KMS-11 (cell line): ENCODE results near the gene TCF19.

ENCODE experiments used
- H2AFZ ChIP-seq: fragments of 200-600 bp; sonication (generic); 2 replicates; pipeline ENCODE4 v1.6.1; 2016; ENCODE audit warnings: antibody characterized with exemption, mixed run types, low read depth
- H3K27ac ChIP-seq: fragments of 200-600 bp; sonication (generic); 2 replicates; pipeline ENCODE4 v1.6.1; 2016; ENCODE audit warnings: mild to moderate bottlenecking, mixed run types
- H3K27me3 ChIP-seq: fragments of 200-600 bp; sonication (generic); 2 replicates; pipeline ENCODE4 v1.6.1; 2017; ENCODE audit warnings: mild to moderate bottlenecking, low read depth, mixed run types, moderate library complexity; ENCODE audit not compliant: insufficient read depth
- H3K36me3 ChIP-seq: fragments of 200-600 bp; sonication (generic); 2 replicates; pipeline ENCODE4 v1.6.1; 2017; ENCODE audit warnings: mild to moderate bottlenecking, mixed run types; ENCODE audit not compliant: insufficient read depth
- H3K4me1 ChIP-seq: fragments of 200-600 bp; sonication (generic); 2 replicates; pipeline ENCODE4 v1.6.1; 2016; ENCODE audit warnings: mild to moderate bottlenecking, low read depth, mixed run types; ENCODE audit not compliant: poor library complexity, severe bottlenecking
- H3K4me2 ChIP-seq: fragments of 200-600 bp; sonication (generic); 2 replicates; pipeline ENCODE4 v1.7.0; 2016; ENCODE audit warnings: mild to moderate bottlenecking, mixed run types
- H3K4me3 ChIP-seq: fragments of 200-600 bp; sonication (generic); IDR thresholded peaks from 2 replicates; pipeline ENCODE4 v1.6.1; 2017; ENCODE audit warnings: low read depth, low read length, mixed read lengths; ENCODE audit not compliant: insufficient read depth
- H3K79me2 ChIP-seq: fragments of 200-600 bp; sonication (generic); 2 replicates; pipeline ENCODE4 v1.6.1; 2016; ENCODE audit warnings: low read depth, mixed run types; ENCODE audit not compliant: insufficient read depth
- H3K9ac ChIP-seq: fragments of 200-600 bp; sonication (generic); 2 replicates; pipeline ENCODE4 v1.6.1; 2016; ENCODE audit warnings: mild to moderate bottlenecking, mixed run types
- H4K20me1 ChIP-seq: fragments of 200-600 bp; sonication (generic); 2 replicates; pipeline ENCODE4 v1.6.1; 2016; ENCODE audit warnings: mild to moderate bottlenecking, mixed run types; ENCODE audit not compliant: insufficient read depth
- TF ChIP-seq, protein P1 (sequence below): fragments of 200-600 bp; sonication (generic); conservative IDR thresholded peaks from 2 replicates; pipeline ENCODE4 v1.6.1; 2017; ENCODE audit warnings: low read depth, mild to moderate bottlenecking, antibody characterized with exemption, low read length, moderate library complexity, mixed read lengths

TCF19 gene

DNA sequence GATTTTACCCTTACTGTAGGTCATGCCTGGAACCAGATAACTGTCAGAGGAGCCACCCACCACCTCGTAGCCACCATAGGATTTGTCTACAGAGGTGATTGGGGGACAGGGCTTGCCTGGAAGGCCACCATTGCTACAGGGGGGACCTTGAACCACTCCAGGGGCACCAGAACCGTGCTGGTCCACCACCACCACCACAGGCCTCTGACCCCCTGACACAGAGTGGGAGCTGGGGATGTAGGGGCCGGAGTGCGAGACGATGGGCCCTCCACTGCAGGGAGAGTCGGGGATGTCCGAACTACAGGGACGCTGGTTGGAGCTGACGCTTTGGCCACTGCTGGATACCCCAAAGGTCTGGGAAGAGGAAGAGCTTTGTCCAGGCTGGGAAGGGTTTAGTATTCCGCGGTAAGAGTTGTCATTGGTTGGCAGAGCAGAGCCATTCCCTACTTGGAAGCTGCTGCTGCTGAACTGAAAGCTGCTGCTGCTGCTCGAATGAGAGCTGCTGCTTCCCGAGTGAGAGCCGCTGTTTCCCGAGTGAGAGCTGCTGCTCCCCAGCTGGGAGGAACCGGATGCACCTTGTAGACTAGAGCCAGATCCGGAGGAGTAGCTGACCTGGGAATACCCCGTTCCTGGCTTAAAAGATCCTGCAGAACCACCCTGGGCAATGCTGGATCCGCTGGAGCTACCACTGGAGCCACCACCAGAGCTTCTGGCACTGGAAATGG is 41.6 kb upstream of the TCF19 start:
- no peak overlapping the region for H3K4me2 ChIP-seq
- H2AFZ ChIP-seq = no peak overlapping the region
- no peaks in the 10 kb centered on the region for H3K4me1 ChIP-seq
- H3K79me2 ChIP-seq = no peaks in the 10 kb centered on the region
- H3K9ac ChIP-seq = no peak overlapping the region
- no peak overlapping the region for H3K27ac ChIP-seq
- H3K4me3 ChIP-seq = no peak overlapping the region
- H4K20me1 ChIP-seq = no peaks in the 10 kb centered on the region
- no peaks in the 10 kb centered on the region for H3K36me3 ChIP-seq
- H3K27me3 ChIP-seq = peaks cover 45% of the 10 kb centered on the region; the same call in 1 of the 2 replicates
- TF ChIP-seq, protein P1, sequence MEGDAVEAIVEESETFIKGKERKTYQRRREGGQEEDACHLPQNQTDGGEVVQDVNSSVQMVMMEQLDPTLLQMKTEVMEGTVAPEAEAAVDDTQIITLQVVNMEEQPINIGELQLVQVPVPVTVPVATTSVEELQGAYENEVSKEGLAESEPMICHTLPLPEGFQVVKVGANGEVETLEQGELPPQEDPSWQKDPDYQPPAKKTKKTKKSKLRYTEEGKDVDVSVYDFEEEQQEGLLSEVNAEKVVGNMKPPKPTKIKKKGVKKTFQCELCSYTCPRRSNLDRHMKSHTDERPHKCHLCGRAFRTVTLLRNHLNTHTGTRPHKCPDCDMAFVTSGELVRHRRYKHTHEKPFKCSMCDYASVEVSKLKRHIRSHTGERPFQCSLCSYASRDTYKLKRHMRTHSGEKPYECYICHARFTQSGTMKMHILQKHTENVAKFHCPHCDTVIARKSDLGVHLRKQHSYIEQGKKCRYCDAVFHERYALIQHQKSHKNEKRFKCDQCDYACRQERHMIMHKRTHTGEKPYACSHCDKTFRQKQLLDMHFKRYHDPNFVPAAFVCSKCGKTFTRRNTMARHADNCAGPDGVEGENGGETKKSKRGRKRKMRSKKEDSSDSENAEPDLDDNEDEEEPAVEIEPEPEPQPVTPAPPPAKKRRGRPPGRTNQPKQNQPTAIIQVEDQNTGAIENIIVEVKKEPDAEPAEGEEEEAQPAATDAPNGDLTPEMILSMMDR = no peak

DNA sequence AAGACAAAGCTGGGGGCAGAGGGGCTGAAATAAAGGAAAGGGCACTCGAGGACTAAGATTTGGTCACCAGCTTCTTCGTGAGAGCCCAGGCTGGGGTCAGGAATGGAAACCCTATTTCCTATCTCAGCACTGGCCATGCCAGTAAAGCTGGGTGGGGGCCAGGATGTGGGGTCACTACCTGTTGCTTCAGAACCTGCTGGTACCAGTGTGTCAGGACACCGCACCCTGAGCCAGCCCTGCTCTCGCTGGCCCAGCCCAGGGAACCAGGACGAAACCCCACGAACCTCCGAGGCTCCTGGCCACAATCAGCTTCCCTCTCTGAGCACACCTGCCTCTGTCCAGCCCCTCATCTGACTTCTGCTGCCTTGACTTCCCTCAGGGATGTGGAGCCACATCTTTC is 40.2 kb upstream of the TCF19 start:
- Histone ChIP-seq H3K36me3 (no peaks in the 10 kb centered on the region), H3K27ac (no peak overlapping the region), H3K4me3 (no peak overlapping the region), H4K20me1 (no peaks in the 10 kb centered on the region), H3K9ac (no peak overlapping the region), H3K79me2 (no peaks in the 10 kb centered on the region), H3K4me1 (no peaks in the 10 kb centered on the region), H3K4me2 (no peak overlapping the region), H2AFZ (no peak overlapping the region), H3K27me3 (peaks cover 48% of the 10 kb centered on the region; the same call in 1 of the 2 replicates)
- TF ChIP-seq, protein P1 = no peak

DNA sequence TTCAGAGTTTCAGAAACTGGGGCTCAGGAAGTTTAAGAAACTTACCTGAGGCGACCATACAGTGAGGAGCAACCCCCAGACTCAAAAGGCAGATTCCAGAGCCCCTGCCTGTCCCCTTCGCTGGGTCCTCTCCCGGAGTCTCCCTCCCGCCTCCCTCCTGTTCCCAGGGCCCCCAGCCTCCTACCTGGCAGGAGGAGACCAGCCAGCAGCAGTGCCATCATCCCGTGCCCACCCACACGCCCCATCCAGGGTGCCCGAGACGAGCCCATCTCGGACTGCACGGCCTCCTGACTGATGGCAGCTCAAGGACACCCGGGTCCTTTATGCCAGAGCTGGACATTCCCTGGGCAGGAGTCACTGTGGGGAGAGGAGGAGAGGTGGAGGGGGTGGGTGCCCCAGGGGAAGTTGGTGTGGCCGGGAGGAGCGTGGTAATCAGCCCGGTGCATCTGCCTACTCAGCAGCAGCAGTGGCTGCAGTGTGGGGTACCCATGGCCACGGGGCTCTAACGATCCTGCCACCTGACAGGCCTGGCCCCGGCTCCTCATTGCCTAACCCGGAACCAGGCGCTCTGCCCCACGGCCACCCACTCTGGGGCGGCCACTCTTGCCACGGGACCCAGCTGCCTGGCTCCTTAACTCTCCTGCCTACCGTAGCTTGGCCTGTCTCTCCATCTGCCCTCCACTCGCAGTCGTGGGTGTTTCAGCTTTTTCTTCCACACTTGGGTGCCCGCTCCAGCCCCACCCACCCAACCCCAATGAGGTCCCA is 38.1 kb upstream of the TCF19 start, which contains the start of gene CDSN:
TSS of gene CDSN (minus strand) at position 296 of the 765 bp plus-strand sequence. CDS start at position 269, 27 bp downstream.
- no peaks in the 10 kb centered on the region for H3K79me2 ChIP-seq
- H4K20me1 ChIP-seq = no peaks in the 10 kb centered on the region
- no peak within 1 kb of the TSS for H2AFZ ChIP-seq
- no peak within 1 kb of the TSS for H3K27ac ChIP-seq
- TF ChIP-seq, protein P1 = no peak
- peaks cover 43% of the 10 kb centered on the region; the same call in 1 of the 2 replicates for H3K27me3 ChIP-seq
- H3K4me3 ChIP-seq = no peak within 1 kb of the TSS
- no peaks in the 10 kb centered on the region for H3K36me3 ChIP-seq
- H3K4me1 ChIP-seq = no peaks in the 10 kb centered on the region
- H3K4me2 ChIP-seq = no peak within 1 kb of the TSS
- no peak within 1 kb of the TSS for H3K9ac ChIP-seq

DNA sequence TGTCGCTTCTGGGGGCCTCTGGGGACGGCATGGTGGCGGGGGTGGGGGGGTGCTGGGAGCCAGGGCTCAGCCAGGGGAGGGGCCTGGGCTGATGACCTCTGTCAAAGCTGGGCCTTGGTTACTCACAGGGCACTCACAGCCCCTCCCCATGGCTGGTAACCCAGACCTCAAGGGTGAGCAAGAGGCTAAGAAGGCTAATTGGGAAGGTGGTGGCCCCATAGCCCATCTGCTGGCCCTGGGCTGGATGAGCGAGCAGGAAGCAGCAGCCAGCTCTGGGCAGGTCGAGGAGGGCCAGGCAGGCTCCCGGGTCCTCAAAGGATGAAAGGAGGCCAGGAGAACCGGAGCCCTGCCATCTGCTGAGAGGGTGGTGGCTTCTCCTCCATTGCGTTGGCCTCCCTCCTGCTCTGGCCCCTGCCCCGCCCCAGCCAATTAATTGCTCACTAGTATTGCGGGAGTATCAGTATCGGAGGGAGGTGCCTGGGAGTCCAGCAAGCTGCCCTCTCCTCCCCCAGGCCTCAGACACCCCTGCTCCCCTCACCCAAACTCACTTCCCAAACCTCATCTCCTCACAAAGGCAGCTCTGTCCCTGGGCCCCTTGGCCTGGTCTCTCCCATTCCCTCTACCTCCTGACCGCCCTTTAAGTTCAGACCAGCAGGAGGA is 37.1 kb upstream of the TCF19 start:
- Histone ChIP-seq H3K4me1 (no peaks in the 10 kb centered on the region), H3K27me3 (peaks cover 35% of the 10 kb centered on the region; the same call in 1 of the 2 replicates), H3K4me3 (no peak overlapping the region), H3K27ac (no peak overlapping the region), H3K9ac (no peak overlapping the region), H2AFZ (no peak overlapping the region), H3K79me2 (no peaks in the 10 kb centered on the region), H3K4me2 (no peak overlapping the region), H3K36me3 (no peaks in the 10 kb centered on the region), H4K20me1 (no peaks in the 10 kb centered on the region)
- TF ChIP-seq, protein P1 = no peak
